EL (cell line): ENCODE results near the gene CRELD1.
A peak's percentile ranks its signal among the peaks of the same experiment; 100 is the strongest.

Source experiments
- DNase-seq: peaks from one replicate; pipeline ENCODE4 v3.0.0-alpha.2; 2016

The CRELD1 gene

GRCh38 chr3:9965200-9965875 lies 31.7 kb downstream of the CRELD1 start:
- DNase-seq = no peak

DNA sequence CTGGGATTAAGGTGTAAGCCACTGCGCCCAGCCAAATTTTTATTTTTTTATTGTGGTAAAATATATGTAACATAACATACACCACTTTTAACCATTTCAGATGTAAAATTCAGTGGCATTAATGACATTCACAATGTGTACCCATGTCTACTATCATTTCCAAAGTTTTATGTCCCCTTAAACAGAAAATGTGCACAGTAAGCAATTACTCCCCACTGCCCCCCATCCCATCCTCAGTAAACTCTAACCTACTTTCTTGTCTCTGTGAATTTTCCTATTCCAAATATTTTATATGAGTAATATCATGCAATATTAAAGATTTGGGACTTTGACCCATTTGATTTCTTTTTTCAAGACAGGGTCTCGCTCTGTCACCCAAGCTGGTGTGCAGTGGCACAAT lies 33.2 kb downstream of the CRELD1 start:
- DNase-seq = no peak

- DNase-seq = no peak
These were observed 36.0 kb downstream of the CRELD1 start for GRCh38 chr3:9969632-9970019.

GRCh38 chr3:9970020-9970652 lies 36.5 kb downstream of the CRELD1 start:
- peak; percentile 81 for DNase-seq

DNA sequence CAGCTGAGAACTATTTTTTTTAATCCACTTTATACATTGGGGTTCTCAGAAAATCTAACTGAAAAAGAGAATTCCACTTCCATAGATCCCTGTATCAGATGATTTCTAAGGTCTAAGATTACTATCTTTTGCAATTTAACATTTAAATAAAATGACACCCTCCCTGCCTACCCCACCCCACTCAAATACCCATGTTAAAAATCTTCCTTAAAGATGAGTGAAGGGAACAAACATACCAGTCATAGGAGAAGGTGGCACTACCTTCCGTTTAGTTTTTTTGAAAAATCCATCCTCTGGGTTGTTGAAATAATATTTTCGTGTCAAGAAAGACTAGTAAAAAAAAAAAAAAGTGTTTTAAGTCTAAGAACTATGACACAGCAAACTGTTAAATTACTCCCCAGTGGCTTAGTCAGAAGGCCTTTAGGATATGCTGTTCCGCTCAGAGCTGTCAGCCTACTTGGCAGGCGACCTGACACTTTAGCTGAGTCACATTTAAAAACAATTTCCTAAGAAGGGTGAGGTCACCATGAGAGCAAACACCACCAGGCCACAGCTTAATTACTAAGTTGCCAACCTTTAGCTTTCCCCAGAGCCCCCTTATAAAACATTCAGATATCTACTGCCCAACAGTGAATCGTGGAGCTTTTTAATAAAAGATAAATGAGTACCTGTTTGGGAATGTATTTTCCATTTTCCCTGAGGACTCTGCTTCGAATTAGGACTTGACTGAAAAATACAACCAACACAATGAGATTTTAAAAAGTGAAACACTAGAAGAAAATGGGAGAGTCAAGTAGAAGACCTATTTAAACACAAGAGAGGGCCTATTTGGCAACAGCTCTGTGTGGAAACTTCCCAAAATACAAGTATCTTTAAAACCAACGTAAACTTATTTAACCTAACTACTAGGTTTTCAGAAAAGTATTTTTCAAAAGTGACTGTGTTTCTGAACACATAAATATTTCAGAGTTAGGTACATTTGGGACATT lies 43.4 kb downstream of the CRELD1 start:
- DNase-seq = peak; percentile 96

- no peak for DNase-seq
These were observed 45.2 kb downstream of the CRELD1 start for GRCh38 chr3:9978710-9979305.

- no peak for DNase-seq
These were observed 46.6 kb downstream of the CRELD1 start for GRCh38 chr3:9980251-9980650.

GRCh38 chr3:9986230-9986725 lies 52.6 kb downstream of the CRELD1 start:
- DNase-seq = no peak

DNA sequence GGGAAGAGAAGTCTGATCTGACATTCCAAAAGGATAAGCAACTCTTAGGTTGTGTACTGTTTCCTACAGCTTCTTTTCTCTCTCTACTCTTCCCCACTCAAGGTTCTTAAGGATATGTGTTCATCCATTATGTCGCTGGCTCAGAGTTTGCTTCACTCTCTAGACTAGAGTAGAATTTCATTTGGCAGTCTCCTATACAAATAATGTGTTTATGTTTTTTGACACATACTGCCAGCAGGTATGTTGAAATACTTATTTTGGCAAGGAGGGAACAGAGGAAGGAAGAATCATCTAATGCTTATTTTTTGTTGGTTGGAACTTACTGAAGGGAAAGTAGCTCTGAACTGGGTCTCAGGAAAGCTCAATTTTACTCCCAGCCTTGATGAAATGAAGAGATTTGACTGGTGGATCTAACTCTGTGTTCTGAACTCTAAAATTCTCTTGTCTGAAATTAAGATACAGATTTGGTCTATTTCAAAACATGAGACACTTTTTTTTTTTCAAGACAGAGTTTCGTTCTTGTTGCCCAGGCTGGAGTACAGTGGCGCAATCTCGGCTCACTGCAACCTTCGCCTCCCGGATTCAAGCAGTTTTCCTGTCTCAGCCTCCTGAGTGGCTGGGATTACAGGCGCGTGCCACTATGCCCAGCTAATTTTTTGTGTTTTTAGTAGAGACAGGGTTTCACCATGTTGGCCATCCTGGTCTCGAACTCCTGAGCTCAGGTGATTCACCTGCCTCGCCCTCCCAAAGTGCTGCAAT lies 60.6 kb downstream of the CRELD1 start:
- no peak for DNase-seq
